HepG2 (cell line): ENCODE data around the gene SMAD2. TPM values are rescaled to one million over a fixed set of nuclear protein-coding genes. Genes with fewer than 3 reads are reported as not detected.

Experiments
- FOXM1 ChIP-seq: sonication (generic); formaldehyde crosslinking; IDR thresholded peaks from 2 replicates; pipeline ENCODE4 v1.5.0; 2020; ENCODE audit warnings: missing genetic modification reagents
- GRHL1 ChIP-seq: sonication (generic); formaldehyde crosslinking; conservative IDR thresholded peaks from 2 replicates; pipeline ENCODE4 v1.8.0; 2022; ENCODE audit warnings: missing genetic modification reagents
- HNRNPLL ChIP-seq: fragments of 200-400 bp; formaldehyde crosslinking; IDR thresholded peaks from 2 replicates; pipeline ENCODE4 v1.6.1; 2017; ENCODE audit warnings: mild to moderate bottlenecking, low read depth, low read length; ENCODE audit not compliant: poor library complexity, severe bottlenecking
- KLF12 ChIP-seq: sonication (generic); formaldehyde crosslinking; IDR thresholded peaks from 2 replicates; pipeline ENCODE4 v1.4.0; 2020; ENCODE audit warnings: missing genetic modification reagents, borderline replicate concordance
- NR1H2 ChIP-seq: sonication (generic); formaldehyde crosslinking; IDR thresholded peaks from 2 replicates; pipeline ENCODE4 v1.8.1; 2022; ENCODE audit warnings: low read depth, missing genetic modification reagents, borderline replicate concordance
- SRSF1 ChIP-seq: fragments of 200-400 bp; formaldehyde crosslinking; optimal IDR thresholded peaks from 2 replicates; pipeline ENCODE3; 2017; ENCODE audit warnings: mild to moderate bottlenecking, low read depth, low read length, moderate library complexity
- TFAP4 ChIP-seq: sonication (generic); IDR thresholded peaks from 2 replicates; pipeline ENCODE4 v1.6.1; 2016; ENCODE audit warnings: low read depth, borderline replicate concordance
- ZC3H13 ChIP-seq: sonication (generic); formaldehyde crosslinking; IDR thresholded peaks from 2 replicates; pipeline ENCODE4 v1.8.1; 2023; ENCODE audit warnings: mild to moderate bottlenecking, missing genetic modification reagents, moderate library complexity
- ZNF101 ChIP-seq: sonication (generic); formaldehyde crosslinking; IDR thresholded peaks from 2 replicates; pipeline ENCODE4 v1.4.0; 2020; ENCODE audit warnings: mild to moderate bottlenecking, low read depth, missing genetic modification reagents, borderline replicate concordance
- ZNF318 ChIP-seq: sonication (generic); formaldehyde crosslinking; IDR thresholded peaks from 2 replicates; pipeline ENCODE4 v1.4.0; 2020; ENCODE audit warnings: mild to moderate bottlenecking, missing genetic modification reagents
- ZNF33B ChIP-seq: sonication (generic); formaldehyde crosslinking; IDR thresholded peaks from 2 replicates; pipeline ENCODE4 v1.5.1; 2020; ENCODE audit warnings: mild to moderate bottlenecking, missing genetic modification reagents
- ZNF746 ChIP-seq: sonication (generic); formaldehyde crosslinking; IDR thresholded peaks from 2 replicates; pipeline ENCODE4 v1.8.0; 2022; ENCODE audit warnings: mild to moderate bottlenecking, missing genetic modification reagents
- polyA plus RNA-seq, 8 experiments: library from polyadenylated mRNA; depleted of rRNA in 3 of 8; stranded (reverse) in 7 of 8; unstranded in 1 of 8; fragments of >200 nt; fragmentation: Illumina TruSeq in 4 of 8; extraction: Trizol in 4 of 8; gene quantifications; 2 replicates each; pipeline versions ENCODE4 v1.2.1 to v1.2.3, GENCODE V29; 2011 to 2016; ENCODE audit warnings: low read depth in 4 of 8, missing spikeins in 1 of 8, mixed read lengths in 1 of 8; ENCODE audit not compliant: insufficient read depth in 1 of 8
- total RNA-seq, 5 experiments: library from RNA; depleted of rRNA; stranded (reverse); fragments of >200 nt; fragmentation: Illumina TruSeq; extraction: Trizol; gene quantifications; 2 replicates each; pipeline ENCODE4 v1.2.3, GENCODE V29; 2016; ENCODE audit warnings: low read depth in 1 of 5
- TF ChIP-seq, protein P1 (sequence below): sonication (generic); formaldehyde crosslinking; conservative IDR thresholded peaks from 2 replicates; pipeline ENCODE4 v1.8.0; 2022; ENCODE audit warnings: low read depth, missing genetic modification reagents
- TF ChIP-seq, protein P2 (sequence below): sonication (generic); formaldehyde crosslinking; IDR thresholded peaks from 2 replicates; pipeline ENCODE4 v1.5.0; 2020; ENCODE audit warnings: missing genetic modification reagents

Gene SMAD2
- total and polyA plus RNA-seq, 2 of the 13 experiments (the other 11 are each of a cell fraction or from before 2014, with no cell fraction given), result 40.2 to 96.2 TPM

GRCh38 chr18:47930931-47931717 lies 665 bp upstream of the SMAD2 start (continued):
- TF ChIP-seq ZNF746 (peak; percentile 78; the same call in 1 of the 2 replicates), GRHL1 (CRISPR knock-in tag) (no peak), ZNF101 (CRISPR knock-in tag) (no peak), ZNF33B (CRISPR knock-in tag) (no peak), NR1H2 (peak; percentile 89), TFAP4 (no peak), HNRNPLL (peak; percentile 46), SRSF1 (peak; percentile 40), ZNF318 (CRISPR knock-in tag) (no peak), ZC3H13 (CRISPR knock-in tag) (peak; percentile 95), KLF12 (CRISPR knock-in tag) (peak; percentile 96), FOXM1 (CRISPR knock-in tag) (no peak)
- TF ChIP-seq, protein P1, sequence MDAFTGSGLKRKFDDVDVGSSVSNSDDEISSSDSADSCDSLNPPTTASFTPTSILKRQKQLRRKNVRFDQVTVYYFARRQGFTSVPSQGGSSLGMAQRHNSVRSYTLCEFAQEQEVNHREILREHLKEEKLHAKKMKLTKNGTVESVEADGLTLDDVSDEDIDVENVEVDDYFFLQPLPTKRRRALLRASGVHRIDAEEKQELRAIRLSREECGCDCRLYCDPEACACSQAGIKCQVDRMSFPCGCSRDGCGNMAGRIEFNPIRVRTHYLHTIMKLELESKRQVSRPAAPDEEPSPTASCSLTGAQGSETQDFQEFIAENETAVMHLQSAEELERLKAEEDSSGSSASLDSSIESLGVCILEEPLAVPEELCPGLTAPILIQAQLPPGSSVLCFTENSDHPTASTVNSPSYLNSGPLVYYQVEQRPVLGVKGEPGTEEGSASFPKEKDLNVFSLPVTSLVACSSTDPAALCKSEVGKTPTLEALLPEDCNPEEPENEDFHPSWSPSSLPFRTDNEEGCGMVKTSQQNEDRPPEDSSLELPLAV (CRISPR knock-in tag), result 0 out of 2 replicates have a peak, but pooled peaks have one; percentile 54
- TF ChIP-seq, protein P2, sequence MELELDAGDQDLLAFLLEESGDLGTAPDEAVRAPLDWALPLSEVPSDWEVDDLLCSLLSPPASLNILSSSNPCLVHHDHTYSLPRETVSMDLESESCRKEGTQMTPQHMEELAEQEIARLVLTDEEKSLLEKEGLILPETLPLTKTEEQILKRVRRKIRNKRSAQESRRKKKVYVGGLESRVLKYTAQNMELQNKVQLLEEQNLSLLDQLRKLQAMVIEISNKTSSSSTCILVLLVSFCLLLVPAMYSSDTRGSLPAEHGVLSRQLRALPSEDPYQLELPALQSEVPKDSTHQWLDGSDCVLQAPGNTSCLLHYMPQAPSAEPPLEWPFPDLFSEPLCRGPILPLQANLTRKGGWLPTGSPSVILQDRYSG (CRISPR knock-in tag), result 0 out of 2 replicates have a peak, but pooled peaks have one; percentile 89
